HG03135 (cell line): Measurements from ENCODE around the gene SLC26A3.

ENCODE experiments used
- ATAC-seq: cut with Tn5 transposase; IDR thresholded peaks from one replicate; pipeline ENCODE4 v1.9.1; 2021; ENCODE audit warnings: mild to moderate bottlenecking, moderate library complexity; ENCODE audit not compliant: unreplicated experiment

The SLC26A3 gene

GRCh38 chr7:107754642-107755041 is 48.4 kb downstream of the SLC26A3 start:
- no peak for ATAC-seq

GRCh38 chr7:107751113-107751512 is 51.9 kb downstream of the SLC26A3 start:
- no peak for ATAC-seq

- no peak for ATAC-seq
These were observed 57.0 kb downstream of the SLC26A3 start for GRCh38 chr7:107746006-107746405.

GRCh38 chr7:107744345-107744750 is 58.7 kb downstream of the SLC26A3 start:
- peak; percentile 41 for ATAC-seq

- ATAC-seq: peak; percentile 92
These were observed 59.3 kb downstream of the SLC26A3 start, which contains the start of gene CBLL1 for GRCh38 chr7:107743567-107744344. TSS of gene CBLL1 (plus strand) at chr7:107744142. CDS start at chr7:107744164, 22 bp downstream.

GRCh38 chr7:107742678-107743566 is 60.1 kb downstream of the SLC26A3 start:
- peak; percentile 39 for ATAC-seq

- no peak for ATAC-seq
These were observed 74.7 kb downstream of the SLC26A3 start for GRCh38 chr7:107728276-107728675.

- no peak for ATAC-seq
These were observed 76.5 kb downstream of the SLC26A3 start for GRCh38 chr7:107726356-107727130.

GRCh38 chr7:107725138-107725740 is 77.8 kb downstream of the SLC26A3 start:
- ATAC-seq: no peak

- ATAC-seq: no peak
These were observed 79.8 kb downstream of the SLC26A3 start for GRCh38 chr7:107723255-107723654.

- ATAC-seq: no peak
These were observed 81.7 kb downstream of the SLC26A3 start for GRCh38 chr7:107721286-107721685.

- ATAC-seq: no peak
These were observed 84.4 kb downstream of the SLC26A3 start for GRCh38 chr7:107718456-107719193.

GRCh38 chr7:107715531-107715930 is 87.5 kb downstream of the SLC26A3 start:
- ATAC-seq: no peak
